Activated CD4-positive, CD25-positive, alpha-beta regulatory T cell treated with anti-CD3 and anti-CD28 coated beads, Interleukin-2, amount 50 U/mL, for 16 hours (primary cell): ENCODE results near the gene TOP3A.
A peak's percentile ranks its signal among the peaks of the same experiment; 100 is the strongest.

Experiments
- DNase-seq: peaks from one replicate; pipeline ENCODE4 v3.0.0-alpha.2; 2020; ENCODE audit warnings: low read depth, low spot score

The TOP3A gene

DNA sequence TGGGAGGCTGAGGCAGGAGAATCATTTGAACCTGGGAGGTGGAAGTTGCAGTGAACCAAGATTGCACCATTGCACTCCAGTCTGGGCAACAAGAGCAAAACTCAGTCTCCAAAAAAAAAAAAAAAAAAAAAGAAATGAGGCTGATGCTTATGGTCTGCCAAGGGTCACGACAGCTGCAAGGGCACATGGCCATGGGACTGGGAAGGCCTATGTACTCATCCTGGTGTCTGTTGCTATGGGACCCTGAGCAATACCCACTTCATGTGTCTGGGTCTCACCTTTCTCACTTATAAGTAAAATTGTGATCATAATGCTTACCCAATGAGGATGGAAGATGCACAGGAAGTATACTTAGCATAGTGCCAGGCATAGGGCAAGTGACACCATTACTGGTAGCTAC is 37.7 kb downstream of the TOP3A start:
- no peak for DNase-seq

GRCh38 chr17:18270046-18270931 is 44.5 kb downstream of the TOP3A start:
- DNase-seq, result no peak

DNA sequence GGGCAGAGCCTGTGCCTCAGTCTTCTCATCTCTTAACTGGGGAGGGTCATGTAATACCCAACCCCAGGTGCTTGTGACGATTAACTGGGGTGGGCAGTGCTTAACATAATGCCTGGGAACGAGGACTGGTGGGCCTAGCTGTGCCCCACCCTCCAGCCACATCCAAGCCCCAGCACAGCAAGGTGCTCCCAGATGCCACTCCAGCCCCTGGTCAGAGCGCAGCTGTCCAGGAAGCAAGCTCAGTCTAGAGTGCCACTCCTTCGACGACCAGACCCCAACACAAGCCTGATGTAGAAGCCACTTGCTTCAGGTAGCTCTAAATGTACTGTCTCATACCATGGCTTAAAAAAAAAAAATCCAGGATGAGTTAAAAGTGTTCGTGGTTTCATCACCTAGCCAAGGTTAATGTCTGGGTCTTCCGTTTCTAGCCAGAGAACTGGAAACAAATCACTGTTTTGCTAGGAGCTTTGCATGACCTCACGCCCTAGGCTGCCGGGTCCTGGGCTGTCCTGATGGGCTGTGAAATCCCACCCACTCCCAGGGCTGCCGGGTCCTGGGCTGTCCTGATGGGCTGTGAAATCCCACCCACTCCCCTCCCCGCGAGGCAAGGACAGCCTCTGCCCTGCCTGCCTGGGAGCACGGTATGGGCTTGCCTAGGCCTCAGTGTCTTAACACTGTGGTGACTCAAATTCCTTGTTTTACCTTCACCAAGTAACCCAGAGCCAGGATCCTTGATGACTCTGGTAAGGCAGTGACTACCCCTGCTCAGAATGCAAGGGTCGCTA is 46.7 kb downstream of the TOP3A start:
- DNase-seq, result no peak

- no peak for DNase-seq
These were observed 47.4 kb downstream of the TOP3A start for GRCh38 chr17:18267366-18267765.

DNA sequence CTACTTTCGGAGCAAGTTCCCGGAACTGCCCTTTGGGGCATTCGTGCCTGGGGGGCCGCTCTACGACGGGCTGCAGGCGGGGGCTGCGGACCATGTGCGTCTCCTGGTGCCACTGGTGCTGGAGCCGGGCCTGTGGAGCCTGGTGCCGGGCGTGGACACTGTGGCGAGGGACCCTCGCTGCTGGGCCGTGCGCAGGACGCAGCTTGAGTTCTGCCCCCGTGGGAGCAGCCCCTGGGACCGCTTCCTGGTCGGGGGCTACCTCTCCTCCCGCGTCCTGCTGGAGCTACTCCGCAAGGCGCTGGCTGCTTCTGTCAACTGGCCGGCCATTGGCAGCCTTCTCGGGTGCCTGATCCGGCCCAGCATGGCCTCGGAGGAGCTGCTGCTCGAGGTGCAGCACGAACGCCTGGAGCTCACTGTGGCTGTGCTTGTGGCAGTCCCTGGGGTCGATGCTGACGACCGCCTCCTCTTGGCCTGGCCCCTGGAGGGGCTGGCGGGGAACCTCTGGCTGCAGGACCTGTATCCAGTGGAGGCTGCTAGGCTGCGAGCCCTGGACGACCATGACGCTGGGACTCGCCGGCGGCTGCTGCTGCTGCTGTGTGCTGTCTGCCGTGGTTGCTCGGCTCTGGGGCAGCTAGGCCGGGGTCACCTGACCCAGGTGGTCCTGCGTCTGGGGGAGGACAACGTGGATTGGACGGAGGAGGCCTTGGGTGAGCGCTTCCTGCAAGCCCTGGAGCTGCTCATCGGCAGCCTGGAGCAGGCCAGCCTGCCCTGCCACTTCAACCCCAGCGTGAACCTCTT is 50.7 kb downstream of the TOP3A start:
- no peak for DNase-seq

- no peak for DNase-seq
These were observed 52.2 kb downstream of the TOP3A start for GRCh38 chr17:18262641-18263040.

DNA sequence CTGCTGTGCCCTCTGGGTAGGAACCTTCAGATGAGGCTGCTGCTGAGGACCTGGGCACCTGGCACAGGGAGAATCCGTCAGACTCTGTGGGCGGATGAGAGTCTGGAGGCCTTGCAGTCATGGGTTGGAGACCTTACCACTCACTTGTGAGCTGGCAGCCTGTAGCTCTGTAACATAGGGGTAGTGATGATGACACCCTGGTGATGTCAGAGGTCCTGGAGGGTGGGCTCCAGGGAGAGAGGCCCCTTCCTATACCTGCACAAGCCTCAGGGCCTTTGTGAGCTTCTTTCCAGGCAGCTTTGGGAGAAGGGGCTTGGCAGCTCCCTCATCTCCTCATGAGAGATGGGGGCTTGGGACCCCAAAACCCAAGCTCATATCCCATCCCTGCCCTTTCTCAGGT is 52.7 kb downstream of the TOP3A start:
- no peak for DNase-seq

DNA sequence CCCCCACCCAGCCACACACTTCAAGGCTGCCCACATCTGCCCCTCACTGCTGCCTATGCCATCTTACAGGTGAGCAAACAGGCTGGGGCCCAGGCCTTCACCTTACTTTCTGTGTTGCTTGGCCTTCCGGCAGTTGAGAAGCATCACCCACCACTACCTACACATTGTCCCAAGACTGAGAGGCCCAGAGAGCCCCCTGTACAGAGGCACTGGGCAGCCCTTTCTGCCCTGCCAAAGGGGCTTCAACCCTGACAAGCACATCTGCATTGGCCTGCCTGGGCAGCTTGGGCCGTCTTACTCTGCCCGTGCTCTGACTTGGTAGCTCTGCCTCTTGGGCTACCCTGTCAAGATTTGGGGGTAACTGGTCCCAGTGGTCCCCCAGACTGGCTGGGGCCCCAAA is 53.1 kb downstream of the TOP3A start:
- DNase-seq, result no peak

DNA sequence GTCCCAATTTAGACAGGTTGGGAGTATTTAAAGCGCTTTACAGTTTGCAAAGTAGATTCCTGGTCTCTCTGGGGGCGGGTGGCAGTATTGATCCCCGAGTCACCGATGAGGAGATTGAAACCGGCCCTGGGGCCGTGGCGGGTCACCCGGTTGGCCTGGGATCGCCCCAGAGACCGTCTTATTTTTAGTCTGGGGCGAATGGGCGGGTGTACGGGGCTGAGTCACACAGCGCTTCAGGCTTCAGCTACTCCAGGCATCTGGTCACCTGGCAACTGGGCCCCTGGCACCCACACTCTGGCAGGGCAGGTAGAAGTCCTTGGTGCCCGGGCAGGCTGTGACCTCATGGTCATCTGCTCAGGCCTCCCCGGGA is 53.7 kb downstream of the TOP3A start:
- DNase-seq, result no peak

GRCh38 chr17:18260332-18261145 is 54.3 kb downstream of the TOP3A start, which contains the start of gene MIEF2:
Gene MIEF2, plus strand, starts transcription at chr17:18260662. Its CDS starts 2,059 bp downstream, at chr17:18262721.
- peak; percentile 86 for DNase-seq

GRCh38 chr17:18259621-18260331 is 55.0 kb downstream of the TOP3A start:
- no peak for DNase-seq

DNA sequence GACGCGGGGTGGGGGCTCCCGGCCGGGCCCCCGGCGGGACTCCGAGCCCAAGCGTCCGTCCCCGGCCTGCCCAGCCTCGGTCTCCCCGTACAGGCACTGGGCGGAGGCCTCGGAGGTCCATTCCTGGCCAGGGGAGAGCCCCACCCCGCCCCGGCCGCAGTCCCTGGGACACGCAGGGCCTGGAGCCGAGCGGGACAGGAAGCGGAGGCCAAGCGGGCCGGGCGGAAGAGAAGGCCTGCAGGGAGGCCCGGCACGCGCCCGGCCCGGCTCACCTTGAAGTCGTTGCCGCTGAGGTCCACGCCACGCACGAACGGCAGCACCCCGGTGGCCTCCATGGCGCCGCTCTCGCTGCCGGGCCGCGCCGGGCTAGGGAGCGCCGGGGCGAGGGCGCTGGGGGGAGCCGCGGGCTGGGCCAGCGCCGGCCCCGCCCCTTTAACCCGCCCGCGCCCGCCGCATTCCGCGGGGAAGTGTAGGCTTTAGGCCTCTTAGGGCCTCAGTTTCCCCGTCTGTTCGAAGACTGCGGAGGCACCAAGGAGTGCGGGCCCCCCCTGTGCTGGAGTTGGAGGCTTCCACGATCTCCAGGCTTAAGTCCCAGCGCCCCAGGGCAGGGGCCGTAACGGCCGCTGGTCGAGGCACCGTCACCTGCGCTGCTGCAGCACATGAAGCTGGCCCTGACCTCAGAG is 56.3 kb downstream of the TOP3A start, which contains the start of gene FLII:
Gene FLII, minus strand, starts transcription at position 383 of the 683 bp plus-strand sequence. Its CDS starts 48 bp downstream, at position 335.
- peak; percentile 38 for DNase-seq

DNA sequence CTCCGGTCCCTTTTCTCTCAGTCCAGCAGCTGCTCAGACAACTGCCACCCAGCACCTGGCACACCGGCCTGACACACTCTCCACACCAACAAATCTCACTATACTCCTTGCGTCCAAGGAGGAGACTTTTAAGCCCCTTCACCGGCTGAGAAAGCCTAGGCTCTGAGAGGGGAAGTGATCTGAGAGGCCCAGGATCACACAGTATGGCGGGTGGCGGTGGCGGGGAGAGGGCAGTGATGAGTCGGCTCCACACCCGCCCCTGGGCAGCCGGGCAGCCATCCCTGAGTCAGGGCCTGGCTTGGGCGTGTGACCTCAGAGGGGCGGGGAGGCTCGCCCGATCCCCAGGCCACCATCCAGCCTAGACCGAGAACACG is 56.8 kb downstream of the TOP3A start:
- DNase-seq, result no peak

DNA sequence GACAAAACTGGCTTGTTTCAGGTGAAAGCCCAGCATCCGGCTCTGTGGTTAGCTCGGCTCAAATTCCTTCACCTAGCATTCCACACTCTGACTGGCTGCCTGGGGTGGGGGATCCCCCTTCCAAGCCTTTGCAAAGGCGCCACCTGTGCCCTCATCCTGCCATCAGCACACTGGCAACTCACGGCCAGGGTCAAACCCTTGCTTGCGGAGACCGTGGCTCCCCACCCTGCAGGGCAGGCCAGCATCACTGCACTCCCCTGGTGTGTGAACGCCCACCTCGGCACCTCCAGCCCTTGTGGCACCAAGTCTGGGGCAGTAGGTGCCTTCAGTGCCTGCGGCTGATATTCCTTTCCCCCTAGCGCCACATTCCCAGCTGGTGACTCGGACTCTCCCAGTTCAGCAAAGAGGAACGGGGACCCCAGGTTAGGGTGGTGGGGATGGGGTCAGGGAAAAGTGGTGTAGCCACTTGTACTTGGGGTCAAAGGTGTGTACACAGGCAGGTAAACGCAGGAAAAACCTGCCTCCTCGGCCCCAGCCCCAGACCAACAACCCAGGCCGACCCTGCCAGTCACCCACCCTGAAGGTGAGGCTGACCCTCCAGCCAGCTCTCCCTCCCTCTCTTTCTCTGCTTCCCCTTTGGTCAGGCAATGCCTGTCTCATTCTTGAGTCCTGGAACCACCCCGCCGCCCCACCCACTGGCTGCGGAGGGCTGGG is 57.4 kb downstream of the TOP3A start:
- DNase-seq, result no peak

- DNase-seq, result no peak
These were observed 58.0 kb downstream of the TOP3A start for GRCh38 chr17:18256776-18257175.

DNA sequence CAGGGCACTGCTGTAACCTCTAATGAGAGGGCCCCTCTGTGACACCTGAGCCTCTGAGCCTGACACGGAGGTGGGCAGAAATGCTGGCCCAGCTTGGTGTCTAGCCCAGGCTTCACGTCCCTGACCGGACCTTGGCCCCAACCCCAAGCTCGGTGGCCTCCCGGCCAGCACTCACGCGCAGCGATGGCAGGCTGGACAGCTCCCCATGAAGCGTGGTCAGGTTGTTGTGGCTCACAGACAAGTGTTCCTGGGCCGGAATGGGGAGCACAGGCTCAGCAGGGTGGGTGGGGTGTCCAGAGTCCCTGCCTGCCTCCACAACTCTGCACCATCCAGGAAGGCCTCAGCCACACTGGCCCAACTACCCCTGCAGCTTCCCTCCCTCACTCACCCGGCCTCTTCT is 58.4 kb downstream of the TOP3A start:
- no peak for DNase-seq

DNA sequence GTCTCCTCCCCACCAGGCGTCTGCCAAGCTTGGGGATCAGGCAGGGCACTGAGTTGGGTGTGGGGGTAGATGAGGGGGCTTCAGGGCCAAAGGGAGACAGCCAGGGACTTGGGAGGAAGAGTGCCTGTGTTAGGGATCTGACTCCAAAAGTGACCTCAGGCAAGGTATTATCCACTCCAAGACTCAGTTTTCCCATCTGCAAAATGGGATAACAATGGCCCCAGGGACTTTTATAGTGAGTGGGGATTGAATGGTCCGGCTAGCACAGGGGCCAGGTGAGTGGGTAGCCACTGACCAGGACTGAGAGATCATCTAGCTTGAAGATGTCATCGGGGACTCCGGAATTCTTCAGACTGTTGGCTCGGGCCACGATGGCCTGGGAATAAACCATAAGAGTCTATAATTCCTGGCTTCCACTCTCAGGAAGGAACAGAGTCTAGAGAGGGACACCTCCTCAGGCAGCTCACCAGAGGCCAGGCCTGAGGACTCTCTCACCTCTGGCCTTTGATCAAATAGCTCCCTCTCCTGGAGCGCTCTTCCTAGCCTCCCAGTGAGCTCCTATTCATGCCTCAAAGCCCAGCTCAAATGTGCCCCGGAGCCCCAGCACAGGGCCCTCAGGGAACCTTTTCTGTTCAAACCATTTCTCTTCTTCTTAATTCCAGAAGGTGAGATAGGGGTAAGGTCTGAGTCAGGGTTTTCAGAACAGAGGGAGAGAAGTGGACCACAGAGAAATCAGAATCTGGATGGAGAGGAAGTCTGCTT is 59.7 kb downstream of the TOP3A start:
- DNase-seq, result no peak
